H1 (cell line): ENCODE data around the gene PTDSS2. TPM values are rescaled to one million over a fixed set of nuclear protein-coding genes. Genes with fewer than 3 reads are reported as not detected.
"Not testable (repeated sequence)": the region's sequence is repeated elsewhere in the genome, so short reads cannot be mapped to it uniquely, and the experiment has no call there.

Experiments used
- CTCF ChIA-PET: fragments of 300-600 bp; sonication (Branson Sonifier 250); formaldehyde crosslinking; loops from one replicate; lab custom pipeline; 2021; ENCODE audit not compliant: partially characterized antibody; lab: Charles Lee
- POLR2A ChIA-PET: fragments of 300-600 bp; sonication (Branson Sonifier 250); formaldehyde crosslinking; loops from one replicate; lab custom pipeline; 2021; ENCODE audit warnings: inconsistent platforms; ENCODE audit not compliant: partially characterized antibody; lab: Charles Lee
- DNase-seq, 2 experiments: peaks; one replicate each; pipeline versions ENCODE4 v3.0.0 to v3.0.0-alpha.2; 2010 to 2022; ENCODE audit warnings: low spot score in 2 of 2, low read depth in 1 of 2, mixed read lengths in 1 of 2
- FAIRE-seq: peaks from 2 replicates; lab custom pipeline; 2011; peaks lifted over from hg19 to GRCh38; lab: Jason Lieb, UNC
- H2AFZ ChIP-seq: 2 replicates; pipeline ENCODE4 v1.8.1; 2012; ENCODE audit warnings: low read length, inconsistent platforms
- H2AK5ac ChIP-seq: 2 replicates; pipeline ENCODE4 v1.6.1; 2013; ENCODE audit warnings: low read depth, low read length
- H2BK120ac ChIP-seq: replicated peaks from 2 replicates; pipeline ENCODE3; 2013; ENCODE audit warnings: low read depth, low read length, inconsistent platforms
- H2BK12ac ChIP-seq: 2 replicates; pipeline ENCODE4 v1.6.1; 2013; ENCODE audit warnings: low read depth, low read length
- H2BK15ac ChIP-seq: 2 replicates; pipeline ENCODE4 v1.6.1; 2013; ENCODE audit warnings: low read length
- H2BK20ac ChIP-seq: 2 replicates; pipeline ENCODE4 v1.6.1; 2013; ENCODE audit warnings: low read length
- H2BK5ac ChIP-seq: 2 replicates; pipeline ENCODE4 v1.6.1; 2013; ENCODE audit warnings: low read depth, low read length
- H3K14ac ChIP-seq: 2 replicates; pipeline ENCODE4 v1.6.1; 2013; ENCODE audit warnings: inconsistent platforms; ENCODE audit not compliant: insufficient read length
- H3K18ac ChIP-seq: 2 replicates; pipeline ENCODE4 v1.6.1; 2013; ENCODE audit warnings: low read length; ENCODE audit errors: extremely low read depth
- H3K23ac ChIP-seq: 2 replicates; pipeline ENCODE4 v1.6.1; 2013; ENCODE audit warnings: inconsistent platforms; ENCODE audit not compliant: insufficient read length
- H3K23me2 ChIP-seq: 2 replicates; pipeline ENCODE4 v1.6.1; 2013; ENCODE audit warnings: low read depth, low read length
- H3K27ac ChIP-seq: 2 replicates; pipeline ENCODE4 v1.6.1; 2011; ENCODE audit warnings: low read depth, low read length, inconsistent platforms
- H3K27me3 ChIP-seq, 4 experiments: replicated peaks in 1 of 4; 1 replicate in 1 of 4; 2 replicates in 3 of 4; pipeline versions ENCODE4 v1.6.1 to v1.8.1; 2011 to 2013; ENCODE audit warnings: low read length in 3 of 4, mild to moderate bottlenecking in 3 of 4, inconsistent platforms in 2 of 4, mixed read lengths in 2 of 4, moderate library complexity in 1 of 4; ENCODE audit not compliant: control insufficient read depth in 3 of 4, insufficient read depth in 3 of 4; ENCODE audit errors: extremely low read depth in 1 of 4
- H3K36me3 ChIP-seq, 4 experiments: 2 replicates each; pipeline versions ENCODE4 v1.6.1 to v1.8.1; 2011 to 2013; ENCODE audit warnings: mild to moderate bottlenecking in 4 of 4, low read length in 3 of 4, moderate library complexity in 2 of 4, control low read depth in 1 of 4, inconsistent platforms in 1 of 4; ENCODE audit not compliant: insufficient read depth in 4 of 4, control insufficient read depth in 2 of 4
- H3K4ac ChIP-seq: replicated peaks from 2 replicates; pipeline ENCODE3; 2013; ENCODE audit warnings: low read length, low read depth, mixed read lengths, inconsistent platforms; ENCODE audit not compliant: insufficient read length
- H3K4me1 ChIP-seq, 4 experiments: replicated peaks in 1 of 4; 1 replicate in 1 of 4; 2 replicates in 3 of 4; pipeline versions ENCODE4 v1.6.1 to v1.8.1; 2011 to 2013; ENCODE audit warnings: low read length in 3 of 4, inconsistent platforms in 2 of 4, mixed read lengths in 1 of 4; ENCODE audit not compliant: insufficient read depth in 4 of 4, control insufficient read depth in 3 of 4
- H3K4me2 ChIP-seq, 2 experiments: 2 replicates each; pipeline versions ENCODE4 v1.6.1 to v1.8.1; 2011 to 2013; ENCODE audit warnings: low read depth in 2 of 2, low read length in 2 of 2, control low read depth in 1 of 2, inconsistent platforms in 1 of 2, mild to moderate bottlenecking in 1 of 2; ENCODE audit not compliant: insufficient read depth in 1 of 2
- H3K4me3 ChIP-seq, 4 experiments: fragments of 200-600, 300-600 bp in 1 of 4; sonication (generic), shearing (Covaris generic), sonication (Bioruptor Twin) in 1 of 4; 2 replicates each; pipeline versions ENCODE4 v1.5.1 to v1.8.1; 2011 to 2016; ENCODE audit warnings: low read length in 4 of 4, low read depth in 3 of 4, control low read depth in 2 of 4, inconsistent platforms in 2 of 4, mild to moderate bottlenecking in 2 of 4, mixed read lengths in 1 of 4, moderate library complexity in 1 of 4; ENCODE audit not compliant: insufficient read depth in 2 of 4; ENCODE audit errors: extremely low read depth in 1 of 4
- H3K56ac ChIP-seq: replicated peaks from 2 replicates; pipeline ENCODE3; 2013; ENCODE audit warnings: low read depth, mild to moderate bottlenecking, mixed read lengths, low read length, inconsistent platforms; ENCODE audit not compliant: insufficient read length
- H3K79me1 ChIP-seq: 2 replicates; pipeline ENCODE4 v1.6.1; 2013; ENCODE audit warnings: low read depth, low read length, control low read depth
- H3K79me2 ChIP-seq, 2 experiments: 2 replicates each; pipeline versions ENCODE4 v1.6.1 to v1.8.1; 2012 to 2013; ENCODE audit warnings: low read length in 2 of 2, mild to moderate bottlenecking in 2 of 2, inconsistent platforms in 1 of 2; ENCODE audit not compliant: insufficient read depth in 2 of 2, control insufficient read depth in 1 of 2
- H3K9ac ChIP-seq, 4 experiments: replicated peaks in 1 of 4; 1 replicate in 1 of 4; 2 replicates in 3 of 4; pipeline versions ENCODE4 v1.6.1 to v1.8.1; 2011 to 2013; ENCODE audit warnings: low read depth in 3 of 4, low read length in 3 of 4, control low read depth in 2 of 4, mild to moderate bottlenecking in 2 of 4, moderate library complexity in 2 of 4, inconsistent platforms in 1 of 4; ENCODE audit errors: extremely low read depth in 1 of 4
- H3K9me3 ChIP-seq, 2 experiments: 2 replicates each; pipeline versions ENCODE4 v1.6.1 to v1.8.1; 2012 to 2013; ENCODE audit warnings: mild to moderate bottlenecking in 2 of 2, moderate library complexity in 2 of 2, control low read depth in 1 of 2, inconsistent platforms in 1 of 2, low read depth in 1 of 2, low read length in 1 of 2, mixed read lengths in 1 of 2; ENCODE audit not compliant: insufficient read depth in 2 of 2
- H4K20me1 ChIP-seq, 2 experiments: replicated peaks in 1 of 2; 2 replicates each; pipeline versions ENCODE3 to v1.8.1; 2011 to 2013; ENCODE audit warnings: inconsistent platforms in 2 of 2, low read length in 2 of 2, mild to moderate bottlenecking in 1 of 2; ENCODE audit not compliant: insufficient read depth in 2 of 2, control insufficient read depth in 1 of 2
- H4K5ac ChIP-seq: 2 replicates; pipeline ENCODE4 v1.6.1; 2013; ENCODE audit warnings: low read length, low read depth, mixed read lengths, inconsistent platforms; ENCODE audit not compliant: insufficient read length
- H4K8ac ChIP-seq: 2 replicates; pipeline ENCODE4 v1.8.0; 2013; ENCODE audit warnings: mild to moderate bottlenecking, moderate library complexity, low read length, inconsistent platforms; ENCODE audit not compliant: insufficient read depth; ENCODE audit errors: extremely low read depth
- H4K91ac ChIP-seq: replicated peaks from 2 replicates; pipeline ENCODE3; 2013; ENCODE audit warnings: low read length, mixed read lengths, inconsistent platforms; ENCODE audit not compliant: insufficient read length
- WGBS, 2 experiments: shearing (Covaris generic) in 1 of 2; methylation state at CpG; one replicate each; pipeline versions ENCODE4 v1.1.6 to v1.1.7; 2013 to 2015; ENCODE audit warnings: low lambda C conversion rate in 2 of 2, mixed read lengths in 2 of 2, inconsistent platforms in 1 of 2, low coverage in 1 of 2, missing lambda C conversion rate in 1 of 2; ENCODE audit not compliant: insufficient replicate concordance in 2 of 2, insufficient coverage in 1 of 2, insufficient read length in 1 of 2; ENCODE audit errors: extremely low coverage in 1 of 2, missing lambda C conversion rate in 1 of 2; 5-methylcytosine and 5-hydroxymethylcytosine counted together
- polyA plus RNA-seq, 7 experiments: library from polyadenylated mRNA; depleted of rRNA in 3 of 7; stranded (reverse) in 5 of 7; unstranded in 2 of 7; fragments of >200 nt in 5 of 7; fragments of 200-250 nt in 2 of 7; gene quantifications; 1 replicate in 5 of 7; 2 replicates in 1 of 7; 4 replicates in 1 of 7; pipeline versions ENCODE4 v1.2.1 to v1.2.3, GENCODE V29; 2011 to 2013; ENCODE audit warnings: missing spikeins in 2 of 7, mixed read lengths in 2 of 7
- total RNA-seq: library from RNA; stranded (reverse); fragmentation: NEBNext Ultra II Directional; extraction: Animal tissue kit (Norgen Biotek cat#: 25700); gene quantifications from 2 replicates; pipeline ENCODE4 v1.2.1, GENCODE V29; 2021

The PTDSS2 gene
- total and polyA plus RNA-seq, 2 of the 8 experiments (the other 6 are each of a cell fraction or from before 2014, with no cell fraction given) = 48.7 to 68.2 TPM

GRCh38 chr11:424766-425165 is 25.3 kb upstream of the PTDSS2 start:
- H4K5ac ChIP-seq, H3K9ac ChIP-seq, H3K56ac ChIP-seq, H3K23me2 ChIP-seq, H2BK15ac ChIP-seq, H2AFZ ChIP-seq, H2AK5ac ChIP-seq, H3K4me1 ChIP-seq, H3K9me3 ChIP-seq, H3K18ac ChIP-seq, H3K36me3 ChIP-seq, H4K8ac ChIP-seq, H2BK120ac ChIP-seq, H2BK12ac ChIP-seq, H4K91ac ChIP-seq, H2BK5ac ChIP-seq, DNase-seq, H2BK20ac ChIP-seq, H3K79me2 ChIP-seq, H4K20me1 ChIP-seq, H3K27me3 ChIP-seq, H3K79me1 ChIP-seq, H3K4me2 ChIP-seq, H3K27ac ChIP-seq, FAIRE-seq, H3K4ac ChIP-seq, CTCF ChIA-PET, H3K14ac ChIP-seq, H3K23ac ChIP-seq, H3K4me3 ChIP-seq: not testable (repeated sequence)
- POLR2A ChIA-PET = interaction anchor here (1.0 kb wide), 1 partner anchor 12 kb away, joined by 5 read pairs; no protein-coding TSS in a partner anchor
- WGBS, 2 experiments = 91 to 100% methylated on average over 2 to 7 of the region's 45 CpGs
